SK-N-SH (cell line): ENCODE data around the gene AKAP8. TPM values are rescaled to one million over a fixed set of nuclear protein-coding genes. Genes with fewer than 3 reads are reported as not detected.

Experiments
- CTCF ChIA-PET: fragments of 300-600, 350-600 bp; formaldehyde crosslinking; extraction: SDS; loops from one replicate; lab custom pipeline; 2021; lab: Yijun Ruan, JAX
- POLR2A ChIA-PET: fragments of 350-600 bp; sonication (Branson Sonifier 250); formaldehyde crosslinking; extraction: SDS; loops from one replicate; lab custom pipeline; 2020; ENCODE audit warnings: antibody characterized with exemption, inconsistent platforms; lab: Yijun Ruan, JAX
- DNase-seq: peaks from one replicate; pipeline ENCODE4 v3.0.0; 2012
- H2AFZ ChIP-seq: fragments of 200-600 bp; sonication (generic); 2 replicates; pipeline ENCODE4 v1.8.1; 2016; ENCODE audit warnings: antibody characterized with exemption, mild to moderate bottlenecking, low read depth
- H3F3A ChIP-seq: fragments of 200-600 bp; sonication (generic); replicated peaks from 2 replicates; pipeline ENCODE3; 2016; ENCODE audit warnings: antibody characterized with exemption, mild to moderate bottlenecking; ENCODE audit not compliant: insufficient read depth
- H3K27ac ChIP-seq, 2 experiments: fragments of 200-500 bp in 1 of 2; fragments of 200-600 bp in 1 of 2; sonication (Bioruptor generic) in 1 of 2; sonication (generic), shearing (Covaris generic) in 1 of 2; 2 replicates each; pipeline versions ENCODE4 v1.5.1 to v1.6.1; 2014 to 2016; ENCODE audit warnings: low read depth in 2 of 2, inconsistent platforms in 1 of 2, low read length in 1 of 2, mild to moderate bottlenecking in 1 of 2, mixed read lengths in 1 of 2
- H3K27me3 ChIP-seq: fragments of 200-600 bp; sonication (generic), shearing (Covaris generic); 2 replicates; pipeline ENCODE4 v1.6.1; 2016; ENCODE audit warnings: mixed run types; ENCODE audit not compliant: insufficient read depth
- H3K36me3 ChIP-seq, 2 experiments: fragments of 200-500 bp in 1 of 2; fragments of 200-600 bp in 1 of 2; sonication (Bioruptor generic) in 1 of 2; sonication (generic) in 1 of 2; replicated peaks in 1 of 2; 2 replicates each; pipeline versions ENCODE3 to v1.5.1; 2014 to 2016; ENCODE audit warnings: low read length in 1 of 2, mild to moderate bottlenecking in 1 of 2; ENCODE audit not compliant: insufficient read depth in 2 of 2, control insufficient read depth in 1 of 2
- H3K4me1 ChIP-seq, 2 experiments: fragments of 200-500 bp in 1 of 2; fragments of 200-600 bp in 1 of 2; sonication (Bioruptor generic) in 1 of 2; sonication (generic), shearing (Covaris generic) in 1 of 2; 2 replicates each; pipeline versions ENCODE4 v1.5.1 to v1.6.1; 2014 to 2016; ENCODE audit warnings: low read depth in 1 of 2, low read length in 1 of 2, mixed run types in 1 of 2; ENCODE audit not compliant: insufficient read depth in 2 of 2, control insufficient read depth in 1 of 2
- H3K4me2 ChIP-seq: fragments of 200-600 bp; sonication (generic), shearing (Covaris generic); 2 replicates; pipeline ENCODE4 v1.6.1; 2017; ENCODE audit warnings: mixed run types
- H3K4me3 ChIP-seq, 2 experiments: fragments of 200-500 bp in 1 of 2; fragments of 200-600 bp in 1 of 2; sonication (Bioruptor generic) in 1 of 2; sonication (generic), shearing (Covaris generic) in 1 of 2; 2 replicates each; pipeline versions ENCODE4 v1.5.1 to v1.8.1; 2014 to 2016; ENCODE audit warnings: low read depth in 2 of 2, inconsistent platforms in 1 of 2, low read length in 1 of 2, mild to moderate bottlenecking in 1 of 2, mixed read lengths in 1 of 2, moderate library complexity in 1 of 2
- H3K79me2 ChIP-seq: fragments of 200-600 bp; sonication (generic); 2 replicates; pipeline ENCODE4 v1.8.1; 2017; ENCODE audit warnings: mild to moderate bottlenecking; ENCODE audit not compliant: insufficient read depth
- H3K9ac ChIP-seq: fragments of 200-600 bp; sonication (generic); 2 replicates; pipeline ENCODE4 v1.6.1; 2017; ENCODE audit warnings: mixed run types
- H3K9me2 ChIP-seq: fragments of 200-600 bp; sonication (generic); 2 replicates; pipeline ENCODE4 v1.6.1; 2017; ENCODE audit warnings: mixed run types
- H3K9me3 ChIP-seq: fragments of 200-600 bp; sonication (generic); 2 replicates; pipeline ENCODE4 v1.6.1; 2017; ENCODE audit warnings: mixed run types, mild to moderate bottlenecking, moderate library complexity
- H4K20me1 ChIP-seq: fragments of 200-600 bp; sonication (generic); 2 replicates; pipeline ENCODE4 v1.6.1; 2017; ENCODE audit warnings: mild to moderate bottlenecking, mixed run types; ENCODE audit not compliant: insufficient read depth
- CHD2 ChIP-seq: fragments of 150-350 bp; IDR thresholded peaks from 2 replicates; pipeline ENCODE4 v1.6.1; 2018; ENCODE audit warnings: low read length; ENCODE audit not compliant: partially characterized antibody
- ELF1 ChIP-seq: IDR thresholded peaks from 2 replicates; pipeline ENCODE4 v1.4.0; 2012
- EP300 ChIP-seq, 2 experiments: IDR thresholded peaks; 2 replicates each; pipeline versions ENCODE4 v1.4.0 to v1.6.1; 2012; ENCODE audit warnings: borderline replicate concordance in 1 of 2, low read depth in 1 of 2, low read length in 1 of 2
- GATA2 ChIP-seq: sonication (generic); formaldehyde crosslinking; IDR thresholded peaks from 2 replicates; pipeline ENCODE4 v1.5.0; 2020; ENCODE audit warnings: mild to moderate bottlenecking, missing genetic modification reagents
- IRF3 ChIP-seq: fragments of 150-350 bp; IDR thresholded peaks from 2 replicates; pipeline ENCODE4 v1.6.1; 2016; ENCODE audit warnings: mild to moderate bottlenecking, low read depth, low read length
- JUND ChIP-seq: IDR thresholded peaks from 2 replicates; pipeline ENCODE4 v1.4.0; 2012
- MXI1 ChIP-seq: IDR thresholded peaks from 2 replicates; pipeline ENCODE4 v1.6.1; 2012; ENCODE audit warnings: mild to moderate bottlenecking, low read depth, low read length, improper control_type of control experiment
- POLR2AphosphoS5 ChIP-seq: IDR thresholded peaks from 2 replicates; pipeline ENCODE4 v1.6.1; 2012; ENCODE audit warnings: low read depth, low read length
- RAD21 ChIP-seq: IDR thresholded peaks from 2 replicates; pipeline ENCODE4 v1.6.1; 2012; ENCODE audit warnings: mild to moderate bottlenecking, low read length
- RXRA ChIP-seq: IDR thresholded peaks from 2 replicates; pipeline ENCODE4 v1.4.0; 2012; ENCODE audit warnings: low read depth, mild to moderate bottlenecking, borderline replicate concordance
- SIN3A ChIP-seq: IDR thresholded peaks from 2 replicates; pipeline ENCODE4 v1.6.1; 2012; ENCODE audit warnings: low read depth, mild to moderate bottlenecking, low read length, moderate library complexity, borderline replicate concordance
- TAF1 ChIP-seq: IDR thresholded peaks from 2 replicates; pipeline ENCODE4 v1.6.1; 2012; ENCODE audit warnings: low read depth, mild to moderate bottlenecking, low read length, moderate library complexity, borderline replicate concordance
- TCF12 ChIP-seq: IDR thresholded peaks from 2 replicates; pipeline ENCODE4 v1.4.0; 2012
- TEAD4 ChIP-seq: IDR thresholded peaks from 2 replicates; pipeline ENCODE4 v1.4.0; 2012; ENCODE audit warnings: mild to moderate bottlenecking, borderline replicate concordance; ENCODE audit not compliant: insufficient read depth
- ZBTB33 ChIP-seq: IDR thresholded peaks from 2 replicates; pipeline ENCODE4 v1.4.0; 2012; ENCODE audit warnings: low read depth, borderline replicate concordance
- WGBS: methylation state at CpG from one replicate; pipeline ENCODE4 v1.1.6; 2017; ENCODE audit warnings: low lambda C conversion rate; 5-methylcytosine and 5-hydroxymethylcytosine counted together
- polyA plus RNA-seq, 3 experiments: library from polyadenylated mRNA; depleted of rRNA; stranded (reverse); fragments of >200 nt; gene quantifications; 2 replicates each; pipeline ENCODE4 v1.2.3, GENCODE V29; 2012
- TF ChIP-seq, protein P1 (sequence below): fragments of 200-600 bp; sonication (generic); IDR thresholded peaks from 2 replicates; pipeline ENCODE4 v1.6.1; 2017; ENCODE audit warnings: antibody characterized with exemption, mild to moderate bottlenecking, moderate library complexity

AKAP8 gene
- polyA plus RNA-seq, 1 of the 3 experiments (the other 2 are of a cell fraction) = 17.2 TPM

DNA sequence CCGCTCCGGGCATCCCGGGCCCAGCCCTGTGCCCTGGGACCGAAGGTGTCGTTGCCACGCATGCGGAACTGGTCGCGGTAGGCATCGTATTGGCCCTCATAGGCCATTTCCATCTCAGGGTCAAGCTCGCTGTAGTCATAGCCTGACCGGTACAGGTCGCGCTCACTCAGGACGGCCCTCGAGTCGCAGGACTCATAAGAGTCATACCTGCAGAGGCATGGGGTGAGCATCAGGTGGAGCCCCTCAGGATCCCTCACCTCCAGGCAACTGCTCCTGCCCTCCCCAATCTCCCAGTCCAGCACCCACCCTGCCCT, 21.8 kb upstream of the AKAP8 start:
- no peaks in the 10 kb centered on the region for H3F3A ChIP-seq
- no peak overlapping the region for H3K27ac ChIP-seq
- ChIA-PET POLR2A (interaction anchor here (1.6 kb wide), 1 partner anchor 21 kb away, joined by 5 read pairs; the partner anchor contains the start of gene AKAP8), CTCF (interaction anchor here (0.9 kb wide), 1 partner anchor 300 kb away, joined by 3 read pairs; no protein-coding TSS in a partner anchor)
- TF ChIP-seq GATA2 (CRISPR knock-in tag) = no peak
- TF ChIP-seq SIN3A = no peak
- TF ChIP-seq IRF3 = no peak
- no peak for TF ChIP-seq ELF1
- TF ChIP-seq MXI1 = no peak
- WGBS = 98% methylated on average over 11 of the region's 17 CpGs
- no peak overlapping the region for H3K4me3 ChIP-seq
- H3K36me3 ChIP-seq = peaks cover 5 to 71% of the 10 kb centered on the region in 2 experiments
- no peaks in the 10 kb centered on the region for H3K9me2 ChIP-seq
- peaks cover 55% of the 10 kb centered on the region for H3K79me2 ChIP-seq
- no peak overlapping the region for H3K4me2 ChIP-seq
- peaks cover 55% of the 10 kb centered on the region for H4K20me1 ChIP-seq
- H2AFZ ChIP-seq = no peak overlapping the region
- no peak for DNase-seq
- H3K27me3 ChIP-seq = no peaks in the 10 kb centered on the region
- H3K4me1 ChIP-seq = no peaks in the 10 kb centered on the region; a peak in 1 of 4 replicates
- H3K9me3 ChIP-seq = no peaks in the 10 kb centered on the region
- H3K9ac ChIP-seq = no peak overlapping the region

DNA sequence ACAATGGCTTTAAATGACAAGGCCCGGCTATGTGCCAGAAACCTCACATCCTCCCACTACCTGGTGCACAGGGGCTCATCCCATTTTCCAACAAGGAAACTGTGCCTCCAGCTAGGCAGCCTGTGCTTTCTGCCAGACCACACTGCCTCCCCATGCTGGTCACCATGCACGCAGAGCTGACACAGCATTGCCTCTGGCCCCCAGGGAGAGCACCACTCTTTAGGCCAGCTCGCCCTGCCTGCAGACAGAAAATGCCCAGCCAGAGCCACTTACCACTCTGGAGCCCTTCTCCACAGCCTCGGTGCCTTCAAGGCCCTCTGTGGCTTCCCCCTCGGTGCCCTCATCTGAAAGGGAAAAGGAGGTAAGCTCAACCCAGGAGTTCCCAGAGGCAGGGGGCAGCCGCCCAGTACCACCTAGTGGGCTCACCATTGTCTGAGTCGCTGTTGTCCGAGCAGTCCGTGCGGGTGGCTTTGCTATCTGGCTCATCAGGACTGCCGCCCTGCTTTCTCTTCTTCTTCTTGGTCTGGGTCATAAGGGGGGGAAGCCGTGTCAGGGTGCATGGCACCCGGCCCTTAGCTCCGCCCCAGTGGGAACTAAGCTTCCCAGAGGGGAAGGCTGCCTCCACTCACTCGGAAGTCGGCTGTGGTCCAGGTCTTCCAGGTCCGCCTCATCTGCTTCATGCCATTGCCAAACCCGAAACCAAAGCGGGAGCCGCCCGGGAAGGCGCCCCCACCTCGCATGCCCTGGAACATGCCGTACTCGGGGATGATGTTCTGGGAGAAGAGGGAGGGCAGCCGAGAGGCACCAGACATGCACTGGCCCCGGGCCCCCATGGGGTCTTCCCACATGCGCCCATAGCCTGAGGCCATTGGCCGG, 21.2 kb upstream of the AKAP8 start:
- WGBS = 97% methylated on average over 9 of the region's 29 CpGs
- POLR2A ChIA-PET = interaction anchor here (1.6 kb wide), 1 partner anchor 21 kb away, joined by 5 read pairs; the partner anchor contains the start of gene AKAP8
- H3K27me3 ChIP-seq = no peaks in the 10 kb centered on the region
- peaks cover 49% of the 10 kb centered on the region for H3K79me2 ChIP-seq
- no peak overlapping the region for H2AFZ ChIP-seq
- no peaks in the 10 kb centered on the region for H3K9me3 ChIP-seq
- H3K9me2 ChIP-seq = no peaks in the 10 kb centered on the region
- no peak for TF ChIP-seq RAD21
- TF ChIP-seq, all 33 proteins: peak for 0
- Histone ChIP-seq H3K4me3 (no peak overlapping the region), H3K9ac (no peak overlapping the region), H3K4me2 (no peak overlapping the region), H3K4me1 (no peaks in the 10 kb centered on the region; a peak in 1 of 4 replicates), H3F3A (no peaks in the 10 kb centered on the region), H4K20me1 (peaks cover 50% of the 10 kb centered on the region), H3K36me3 (peaks cover 5 to 74% of the 10 kb centered on the region in 2 experiments), H3K27ac (no peak overlapping the region)
- no peak for DNase-seq
- CTCF ChIA-PET = no interaction called here

DNA sequence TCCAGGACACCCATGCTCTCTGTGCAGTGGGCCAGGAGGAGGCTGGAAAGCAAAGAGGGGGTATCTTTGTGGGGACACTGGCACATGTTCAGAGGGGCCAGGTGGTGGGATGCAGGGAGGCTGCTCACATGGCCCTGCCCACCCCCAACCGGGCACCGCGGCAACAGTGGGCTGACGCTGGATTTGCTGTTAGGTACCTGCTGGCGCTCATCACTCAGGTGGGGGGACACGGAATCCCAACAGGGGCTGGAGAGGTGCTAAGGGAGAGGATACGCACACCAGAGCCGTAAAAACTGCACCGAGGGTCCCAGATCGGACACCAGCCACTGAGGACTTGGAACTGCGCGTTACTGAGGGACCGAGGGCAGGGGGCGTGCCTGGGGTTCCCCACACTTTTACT, 20.0 kb upstream of the AKAP8 start:
- peaks cover 5% of the 10 kb centered on the region for H3F3A ChIP-seq
- 96% methylated on average over 12 of the region's 14 CpGs for WGBS
- no peak overlapping the region for H3K4me3 ChIP-seq
- peaks cover 38% of the 10 kb centered on the region for H3K79me2 ChIP-seq
- H3K27ac ChIP-seq = no peak overlapping the region
- H2AFZ ChIP-seq = no peak overlapping the region
- no peak overlapping the region for H3K4me2 ChIP-seq
- peaks cover 12 to 74% of the 10 kb centered on the region in 2 experiments for H3K36me3 ChIP-seq
- DNase-seq = peak; percentile 16
- H4K20me1 ChIP-seq = peaks cover 39% of the 10 kb centered on the region
- no peaks in the 10 kb centered on the region for H3K9me2 ChIP-seq
- ChIA-PET POLR2A (interaction anchor here (1.6 kb wide), 1 partner anchor 20 kb away, joined by 5 read pairs; the partner anchor contains the start of gene AKAP8), CTCF (no interaction called here)
- no peak overlapping the region for H3K9ac ChIP-seq
- H3K9me3 ChIP-seq = no peaks in the 10 kb centered on the region
- H3K27me3 ChIP-seq = no peaks in the 10 kb centered on the region
- H3K4me1 ChIP-seq = no peaks in the 10 kb centered on the region; a peak in 1 of 4 replicates
- TF ChIP-seq TEAD4 (no peak), CHD2 (no peak), POLR2AphosphoS5 (no peak), TAF1 (no peak), EP300 (IDR thresholded peaks at IDR 0.05; ENCODE audit: borderline replicate concordance in 1 of 2, low read depth in 1 of 2, low read length in 1 of 2) (no peak), RXRA (no peak), ZBTB33 (no peak), RAD21 (no peak), JUND (no peak), SIN3A (no peak), TCF12 (no peak)
- TF ChIP-seq, protein P1, sequence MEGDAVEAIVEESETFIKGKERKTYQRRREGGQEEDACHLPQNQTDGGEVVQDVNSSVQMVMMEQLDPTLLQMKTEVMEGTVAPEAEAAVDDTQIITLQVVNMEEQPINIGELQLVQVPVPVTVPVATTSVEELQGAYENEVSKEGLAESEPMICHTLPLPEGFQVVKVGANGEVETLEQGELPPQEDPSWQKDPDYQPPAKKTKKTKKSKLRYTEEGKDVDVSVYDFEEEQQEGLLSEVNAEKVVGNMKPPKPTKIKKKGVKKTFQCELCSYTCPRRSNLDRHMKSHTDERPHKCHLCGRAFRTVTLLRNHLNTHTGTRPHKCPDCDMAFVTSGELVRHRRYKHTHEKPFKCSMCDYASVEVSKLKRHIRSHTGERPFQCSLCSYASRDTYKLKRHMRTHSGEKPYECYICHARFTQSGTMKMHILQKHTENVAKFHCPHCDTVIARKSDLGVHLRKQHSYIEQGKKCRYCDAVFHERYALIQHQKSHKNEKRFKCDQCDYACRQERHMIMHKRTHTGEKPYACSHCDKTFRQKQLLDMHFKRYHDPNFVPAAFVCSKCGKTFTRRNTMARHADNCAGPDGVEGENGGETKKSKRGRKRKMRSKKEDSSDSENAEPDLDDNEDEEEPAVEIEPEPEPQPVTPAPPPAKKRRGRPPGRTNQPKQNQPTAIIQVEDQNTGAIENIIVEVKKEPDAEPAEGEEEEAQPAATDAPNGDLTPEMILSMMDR = no peak
